Measurements from ENCODE around the gene ARRDC1. TPM values are rescaled to one million over a fixed set of nuclear protein-coding genes. Genes with fewer than 3 reads are reported as not detected.
"Not testable (repeated sequence)": the region's sequence is repeated elsewhere in the genome, so short reads cannot be mapped to it uniquely, and the experiment has no call there.

The ARRDC1 gene
- total and polyA plus RNA-seq, 7 donors = 6.9 to 18.9 (median 14.2) TPM

GRCh38 chr9:137564817-137565411, 40.6 kb upstream of the ARRDC1 start:
- no peak for ATAC-seq

DNA sequence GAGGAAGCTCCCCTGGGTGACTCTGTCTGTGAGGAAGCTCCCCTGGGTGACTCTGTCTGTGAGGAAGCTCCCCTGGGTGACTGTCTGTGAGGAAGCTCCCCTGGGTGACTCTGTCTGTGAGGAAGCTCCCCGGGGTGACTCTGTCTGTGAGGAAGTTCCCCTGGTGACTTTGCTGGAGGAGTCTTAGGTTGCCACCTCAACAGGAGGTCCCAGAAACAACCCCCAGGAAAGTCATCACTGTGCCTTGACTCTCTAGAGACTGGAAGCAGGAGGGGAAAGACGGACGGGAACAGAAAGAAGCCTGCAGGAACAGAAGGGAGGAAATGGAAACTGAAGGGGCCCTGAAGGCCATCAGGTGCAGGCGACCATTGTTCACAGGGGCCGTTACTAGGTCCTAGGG, 37.0 kb upstream of the ARRDC1 start:
- H3K4me1 ChIP-seq; H3K4me3 ChIP-seq; H3K27ac ChIP-seq; intact Hi-C loops (cut with DNase I); DNase-seq; ATAC-seq; H3K27me3 ChIP-seq (ENCODE audit: insufficient read depth in 3 of 3, low read length in 2 of 3); H3K9me3 ChIP-seq: not testable (repeated sequence)
- H3K36me3 ChIP-seq (ENCODE audit: insufficient read depth in 1 of 2, low read depth in 1 of 2) = peaks cover 0 to 51% of the 10 kb centered on the region in 2 donors
- 83 to 89% (median 87%) methylated on average over 5 of the region's 5 CpGs for WGBS, 3 donors

More at GRCh38 chr9:137564817-137565411, 40.6 kb upstream of the ARRDC1 start:
- Histone ChIP-seq H3K27ac (no peak overlapping the region), H3K4me1 (no peaks in the 10 kb centered on the region), H3K36me3 (ENCODE audit: insufficient read depth in 1 of 2, low read depth in 1 of 2) (peaks cover 2 to 45% of the 10 kb centered on the region in 2 donors), H3K9me3 (no peaks in the 10 kb centered on the region), H3K27me3 (ENCODE audit: insufficient read depth in 3 of 3, low read length in 2 of 3) (no peaks in the 10 kb centered on the region), H3K4me3 (no peak overlapping the region)
- TF ChIP-seq, protein P1, sequence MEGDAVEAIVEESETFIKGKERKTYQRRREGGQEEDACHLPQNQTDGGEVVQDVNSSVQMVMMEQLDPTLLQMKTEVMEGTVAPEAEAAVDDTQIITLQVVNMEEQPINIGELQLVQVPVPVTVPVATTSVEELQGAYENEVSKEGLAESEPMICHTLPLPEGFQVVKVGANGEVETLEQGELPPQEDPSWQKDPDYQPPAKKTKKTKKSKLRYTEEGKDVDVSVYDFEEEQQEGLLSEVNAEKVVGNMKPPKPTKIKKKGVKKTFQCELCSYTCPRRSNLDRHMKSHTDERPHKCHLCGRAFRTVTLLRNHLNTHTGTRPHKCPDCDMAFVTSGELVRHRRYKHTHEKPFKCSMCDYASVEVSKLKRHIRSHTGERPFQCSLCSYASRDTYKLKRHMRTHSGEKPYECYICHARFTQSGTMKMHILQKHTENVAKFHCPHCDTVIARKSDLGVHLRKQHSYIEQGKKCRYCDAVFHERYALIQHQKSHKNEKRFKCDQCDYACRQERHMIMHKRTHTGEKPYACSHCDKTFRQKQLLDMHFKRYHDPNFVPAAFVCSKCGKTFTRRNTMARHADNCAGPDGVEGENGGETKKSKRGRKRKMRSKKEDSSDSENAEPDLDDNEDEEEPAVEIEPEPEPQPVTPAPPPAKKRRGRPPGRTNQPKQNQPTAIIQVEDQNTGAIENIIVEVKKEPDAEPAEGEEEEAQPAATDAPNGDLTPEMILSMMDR (IDR thresholded peaks at IDR 0.05) = no peak
- 82 to 88% (median 86%) methylated on average over 17 to 18 of the region's 18 CpGs for WGBS, 3 donors
- no peak for DNase-seq
- intact Hi-C loops (cut with DNase I) = no loop called here

DNA sequence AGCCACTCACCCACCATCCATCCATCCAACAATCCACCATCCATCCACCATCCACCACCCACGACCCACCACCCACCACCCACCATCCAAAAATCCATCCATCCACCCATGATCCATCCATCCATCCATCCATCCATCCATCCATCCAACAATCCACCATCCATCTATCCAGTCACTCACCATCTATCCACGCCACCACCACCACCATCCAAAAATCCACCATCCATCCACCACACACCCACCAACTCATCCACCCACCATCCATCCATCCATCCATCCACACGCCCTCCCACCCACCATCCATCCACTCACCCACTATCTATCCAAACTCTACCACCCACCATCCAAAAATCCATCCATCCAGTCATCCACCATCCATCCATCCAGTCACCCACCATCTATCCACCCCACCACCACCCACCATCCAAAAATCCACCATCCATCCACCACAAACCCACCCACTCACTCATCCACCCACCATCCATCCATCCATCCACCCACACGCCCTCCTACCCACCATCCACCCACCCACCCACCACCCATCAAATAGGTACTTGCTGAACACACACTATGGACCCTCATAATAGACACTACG, 35.8 kb upstream of the ARRDC1 start:
- peaks cover 0 to 51% of the 10 kb centered on the region in 2 donors for H3K36me3 ChIP-seq (ENCODE audit: insufficient read depth in 1 of 2, low read depth in 1 of 2)
- H3K9me3 ChIP-seq = no peaks in the 10 kb centered on the region
- WGBS, 3 donors = 97 to 100% (median 99%) methylated on average over 5 of the region's 5 CpGs
- TF ChIP-seq, protein P1 (IDR thresholded peaks at IDR 0.05) = no peak
- H3K27me3 ChIP-seq (ENCODE audit: insufficient read depth in 3 of 3, low read length in 2 of 3) = no peaks in the 10 kb centered on the region
- no peak overlapping the region for H3K27ac ChIP-seq
- DNase-seq (no peak), ATAC-seq (no peak)
- no peaks in the 10 kb centered on the region for H3K4me1 ChIP-seq
- H3K4me3 ChIP-seq = no peak overlapping the region
- intact Hi-C loops (cut with DNase I) = no loop called here

DNA sequence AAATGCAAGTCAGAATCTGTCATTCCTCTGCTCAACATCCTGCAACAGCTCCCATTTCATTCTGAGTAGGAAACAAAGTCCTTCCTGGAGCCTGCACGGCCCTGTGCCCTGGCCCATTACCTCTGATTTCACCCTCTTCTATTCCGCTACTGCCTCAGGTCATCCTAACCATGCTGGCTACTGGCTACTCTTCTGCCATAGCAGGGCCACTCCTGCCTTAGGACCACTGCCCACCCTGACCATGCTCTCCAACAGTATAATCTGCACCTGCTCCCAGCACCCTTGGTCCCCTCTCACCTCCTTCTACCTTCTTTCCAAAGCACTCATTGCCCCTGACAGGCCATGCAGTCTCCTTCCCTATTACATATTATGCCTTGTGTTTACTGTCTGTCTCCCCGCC, 34.9 kb upstream of the ARRDC1 start:
- peaks cover 0 to 56% of the 10 kb centered on the region in 2 donors for H3K36me3 ChIP-seq (ENCODE audit: insufficient read depth in 1 of 2, low read depth in 1 of 2)

GRCh38 chr9:137574192-137574591, 31.3 kb upstream of the ARRDC1 start:
- Histone ChIP-seq H3K27ac (no peak overlapping the region), H3K4me3 (no peak overlapping the region), H3K27me3 (ENCODE audit: insufficient read depth in 3 of 3, low read length in 2 of 3) (no peaks in the 10 kb centered on the region), H3K4me1 (peaks cover 28% of the 10 kb centered on the region), H3K36me3 (ENCODE audit: insufficient read depth in 1 of 2, low read depth in 1 of 2) (peaks cover 0 to 65% of the 10 kb centered on the region in 2 donors), H3K9me3 (no peaks in the 10 kb centered on the region)
- TF ChIP-seq, protein P1 (IDR thresholded peaks at IDR 0.05) = no peak
- ATAC-seq (no peak), DNase-seq (no peak)
- 88 to 90% (median 89%) methylated on average over 10 of the region's 10 CpGs for WGBS, 3 donors
- intact Hi-C loops (cut with DNase I) = no loop called here

More for the DNA sequence above, 34.9 kb upstream of the ARRDC1 start:
- no peak for DNase-seq
- no peak overlapping the region for H3K27ac ChIP-seq
- ATAC-seq = no peak
- intact Hi-C loops (cut with DNase I) = no loop called here
- H3K4me3 ChIP-seq = no peak overlapping the region
- H3K9me3 ChIP-seq = no peaks in the 10 kb centered on the region
- no peaks in the 10 kb centered on the region for H3K27me3 ChIP-seq (ENCODE audit: insufficient read depth in 3 of 3, low read length in 2 of 3)
- TF ChIP-seq, protein P1 (IDR thresholded peaks at IDR 0.05) = no peak
- H3K4me1 ChIP-seq = peaks cover 4% of the 10 kb centered on the region
- 87 to 97% (median 94%) methylated on average over 3 of the region's 3 CpGs for WGBS, 3 donors

Data from psoas muscle (tissue), 8 donors.